Mesenteric fat pad (tissue), 1 donor: ENCODE data around the gene DIDO1. TPM values are rescaled to one million over a fixed set of nuclear protein-coding genes. Genes with fewer than 3 reads are reported as not detected.
"Not testable (repeated sequence)": the region's sequence is repeated elsewhere in the genome, so short reads cannot be mapped to it uniquely, and the experiment has no call there.

ENCODE experiments used
- DNase-seq: peaks from one replicate; pipeline ENCODE4 v3.0.0-alpha.2; 2020; ENCODE audit warnings: low spot score
- total RNA-seq: library from RNA; stranded (reverse); fragmentation: NEBNext Ultra II Directional; extraction: Animal tissue kit (Norgen Biotek cat#: 25700); gene quantifications from one replicate; pipeline ENCODE4 v1.2.1, GENCODE V29; 2021
- donor health status: DM: yes; HTN: yes; CAD: no.

The DIDO1 gene
- total RNA-seq, 1 donor from 2014 or later, result 39.0 TPM

- DNase-seq, result no peak
These were observed 68.1 kb downstream of the DIDO1 start for GRCh38 chr20:62858058-62858830.

GRCh38 chr20:62856931-62857619 lies 69.2 kb downstream of the DIDO1 start:
- no peak for DNase-seq

GRCh38 chr20:62855120-62855519 lies 71.2 kb downstream of the DIDO1 start:
- DNase-seq, result no peak

- no peak for DNase-seq
These were observed 72.2 kb downstream of the DIDO1 start for GRCh38 chr20:62854121-62854520.

GRCh38 chr20:62853304-62853703 lies 73.0 kb downstream of the DIDO1 start:
- not testable (repeated sequence) for DNase-seq

- DNase-seq, result no peak
These were observed 73.5 kb downstream of the DIDO1 start for GRCh38 chr20:62852841-62853240.

- DNase-seq, result no peak
These were observed 74.1 kb downstream of the DIDO1 start for GRCh38 chr20:62852196-62852595.

- DNase-seq, result no peak
These were observed 75.9 kb downstream of the DIDO1 start for GRCh38 chr20:62850333-62850974.

- no peak for DNase-seq
These were observed 76.9 kb downstream of the DIDO1 start for GRCh38 chr20:62849431-62849830.

- DNase-seq, result not testable (repeated sequence)
These were observed 77.4 kb downstream of the DIDO1 start for GRCh38 chr20:62848917-62849316.

- DNase-seq, result no peak
These were observed 80.0 kb downstream of the DIDO1 start for GRCh38 chr20:62846166-62846890.

GRCh38 chr20:62845416-62846160 lies 80.7 kb downstream of the DIDO1 start:
- no peak for DNase-seq

GRCh38 chr20:62844182-62844581 lies 82.1 kb downstream of the DIDO1 start:
- DNase-seq, result no peak

- DNase-seq, result no peak
These were observed 82.6 kb downstream of the DIDO1 start for GRCh38 chr20:62843656-62844055.

- no peak for DNase-seq
These were observed 84.5 kb downstream of the DIDO1 start for GRCh38 chr20:62841705-62842212.

- no peak for DNase-seq
These were observed 85.8 kb downstream of the DIDO1 start for GRCh38 chr20:62840244-62841197.

- no peak for DNase-seq
These were observed 86.5 kb downstream of the DIDO1 start for GRCh38 chr20:62839816-62840215.

GRCh38 chr20:62839261-62839660 lies 87.0 kb downstream of the DIDO1 start:
- DNase-seq, result no peak

GRCh38 chr20:62838128-62838891 lies 88.0 kb downstream of the DIDO1 start:
- no peak for DNase-seq
